COLO829 (cell line): ENCODE results near the gene HJV.
"Not testable (repeated sequence)": the region's sequence is repeated elsewhere in the genome, so short reads cannot be mapped to it uniquely, and the experiment has no call there.

Experiments used
- DNase-seq: peaks from one replicate; pipeline ENCODE4 v3.0.0; 2012; ENCODE audit warnings: low spot score

HJV gene, protein sequence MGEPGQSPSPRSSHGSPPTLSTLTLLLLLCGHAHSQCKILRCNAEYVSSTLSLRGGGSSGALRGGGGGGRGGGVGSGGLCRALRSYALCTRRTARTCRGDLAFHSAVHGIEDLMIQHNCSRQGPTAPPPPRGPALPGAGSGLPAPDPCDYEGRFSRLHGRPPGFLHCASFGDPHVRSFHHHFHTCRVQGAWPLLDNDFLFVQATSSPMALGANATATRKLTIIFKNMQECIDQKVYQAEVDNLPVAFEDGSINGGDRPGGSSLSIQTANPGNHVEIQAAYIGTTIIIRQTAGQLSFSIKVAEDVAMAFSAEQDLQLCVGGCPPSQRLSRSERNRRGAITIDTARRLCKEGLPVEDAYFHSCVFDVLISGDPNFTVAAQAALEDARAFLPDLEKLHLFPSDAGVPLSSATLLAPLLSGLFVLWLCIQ

DNA sequence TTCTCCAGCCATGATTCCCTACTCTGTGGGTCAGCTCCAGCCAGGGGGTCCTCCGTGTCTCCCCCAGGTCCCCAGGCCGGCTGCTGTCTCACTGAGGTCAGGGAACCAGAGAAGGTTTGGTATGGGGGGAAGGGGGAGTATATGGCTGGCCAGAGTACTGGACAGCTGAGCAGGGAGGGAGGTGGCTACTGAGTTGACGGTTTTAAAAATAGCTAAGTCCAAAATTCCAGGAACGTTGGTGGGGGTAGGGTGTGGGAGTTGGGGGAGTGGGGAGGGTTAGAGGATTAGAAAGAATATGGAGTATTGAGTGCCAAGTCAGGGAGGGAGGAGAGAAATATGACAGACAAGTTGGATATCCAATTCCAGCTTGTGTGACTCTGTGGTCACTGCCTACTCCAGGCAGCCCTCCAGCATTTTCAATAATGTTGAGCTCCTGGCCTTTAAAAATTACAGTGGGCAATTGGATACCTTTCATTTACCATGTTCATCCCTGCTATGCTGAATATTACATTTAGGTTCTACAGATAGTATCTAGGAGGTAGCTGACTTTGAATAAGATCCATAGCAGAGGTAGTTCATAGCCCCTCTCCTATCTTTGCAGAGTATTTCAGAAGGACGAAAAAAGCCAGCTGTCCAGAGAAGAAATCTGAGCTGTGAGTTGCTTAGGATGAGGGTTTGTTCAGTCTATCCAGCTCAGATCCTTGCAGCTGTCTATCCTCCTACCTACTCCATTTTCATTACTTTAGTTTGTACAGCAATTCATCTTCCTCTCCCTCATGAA, at the start of gene HJV:
Gene HJV (minus strand): TSS at position 114 of the 781 bp plus-strand sequence. CDS start 1,504 bp downstream, outside the sequence.
- DNase-seq, result no peak

DNA sequence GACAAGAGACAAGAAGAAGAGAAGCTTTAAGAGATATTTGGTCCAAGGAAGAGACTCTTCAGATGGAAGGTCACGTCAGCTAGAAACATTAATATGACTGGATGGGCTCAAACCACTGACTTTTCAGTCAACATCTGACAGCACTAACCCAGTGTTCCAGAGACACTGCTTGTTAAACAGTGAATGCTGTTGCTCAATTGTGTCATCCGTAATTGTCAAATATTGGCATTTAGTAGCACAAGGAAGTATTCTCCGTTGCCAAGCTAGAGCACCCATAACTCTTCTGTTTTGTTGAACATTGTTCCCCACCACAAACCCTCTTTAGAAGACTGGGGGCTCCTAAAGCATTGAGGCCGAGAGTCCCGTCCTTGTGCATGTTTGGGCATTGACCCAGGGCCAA, 37.6 kb upstream of the HJV start:
- not testable (repeated sequence) for DNase-seq

DNA sequence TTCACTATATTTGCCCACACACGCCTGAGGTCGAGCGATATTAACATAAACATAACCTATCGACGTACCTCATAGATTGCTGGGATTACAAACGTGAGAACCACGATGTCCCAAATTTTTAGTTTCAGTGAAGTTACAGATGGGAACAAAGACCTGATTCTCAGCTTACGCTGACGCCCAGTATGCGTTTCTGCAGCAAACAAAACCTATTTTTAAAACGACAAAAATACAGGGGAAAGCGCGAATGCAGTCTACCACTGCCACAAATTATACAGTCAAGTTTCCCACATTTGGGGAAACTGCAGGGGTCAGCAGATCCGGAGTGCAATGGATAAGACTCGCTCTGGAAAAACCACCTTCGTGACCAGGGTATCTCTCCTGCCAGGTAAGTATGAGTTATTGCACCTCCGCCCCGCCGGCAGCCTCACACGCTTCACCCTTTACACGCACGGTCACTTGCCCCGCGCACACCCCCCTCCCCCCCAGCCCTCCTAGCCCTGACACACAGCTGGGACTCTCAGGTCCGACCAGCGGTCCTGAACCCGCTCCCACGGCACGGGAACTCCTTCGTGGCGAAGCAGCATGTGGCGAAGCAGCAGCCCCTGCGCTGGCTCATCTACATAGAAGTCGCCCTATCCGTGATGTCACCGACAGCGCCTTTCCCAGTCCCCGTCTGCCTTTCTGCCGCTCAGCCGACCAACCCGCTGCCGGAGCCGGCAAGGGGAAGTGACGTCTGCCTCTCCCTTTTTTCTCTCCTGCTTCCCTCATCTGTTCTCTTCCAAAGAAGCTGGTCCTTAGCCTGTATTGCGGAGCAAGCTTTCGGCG, 30.5 kb upstream of the HJV start:
- DNase-seq, result peak; percentile 94

DNA sequence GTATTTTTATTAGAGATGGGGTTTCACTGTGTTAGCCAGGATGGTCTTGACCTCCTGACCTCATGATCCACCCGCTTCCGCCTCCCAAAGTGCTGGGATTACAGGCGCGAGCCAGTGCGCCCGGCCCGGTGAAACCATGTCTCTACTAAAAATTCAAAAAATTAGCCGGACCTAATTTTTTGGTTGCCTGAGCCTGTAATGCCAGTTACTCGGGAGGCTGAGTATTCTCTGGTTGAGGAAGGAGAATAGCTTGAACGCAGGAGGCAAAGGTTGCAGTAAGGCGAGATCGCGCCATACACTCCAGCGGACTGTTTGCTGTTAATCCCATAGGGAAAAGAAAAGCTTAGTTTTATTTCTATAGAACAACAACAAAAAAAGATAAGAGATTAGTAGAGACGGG, 29.9 kb upstream of the HJV start:
- no peak for DNase-seq

DNA sequence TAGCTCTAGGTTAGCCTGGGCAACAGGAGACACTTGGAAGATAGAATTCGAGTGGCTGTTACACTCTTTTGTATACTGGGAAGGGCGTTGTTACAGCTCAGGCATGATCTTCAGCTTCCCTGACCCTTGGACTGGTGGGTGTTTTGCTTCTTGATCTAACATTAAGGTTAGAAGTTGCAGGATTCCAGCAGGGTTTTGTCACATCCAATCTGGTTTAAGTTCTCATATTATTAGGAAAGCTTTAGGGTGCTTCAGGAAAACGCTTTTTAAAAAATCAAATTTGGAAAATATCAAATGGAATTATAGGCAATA, 29.1 kb upstream of the HJV start:
- not testable (repeated sequence) for DNase-seq

DNA sequence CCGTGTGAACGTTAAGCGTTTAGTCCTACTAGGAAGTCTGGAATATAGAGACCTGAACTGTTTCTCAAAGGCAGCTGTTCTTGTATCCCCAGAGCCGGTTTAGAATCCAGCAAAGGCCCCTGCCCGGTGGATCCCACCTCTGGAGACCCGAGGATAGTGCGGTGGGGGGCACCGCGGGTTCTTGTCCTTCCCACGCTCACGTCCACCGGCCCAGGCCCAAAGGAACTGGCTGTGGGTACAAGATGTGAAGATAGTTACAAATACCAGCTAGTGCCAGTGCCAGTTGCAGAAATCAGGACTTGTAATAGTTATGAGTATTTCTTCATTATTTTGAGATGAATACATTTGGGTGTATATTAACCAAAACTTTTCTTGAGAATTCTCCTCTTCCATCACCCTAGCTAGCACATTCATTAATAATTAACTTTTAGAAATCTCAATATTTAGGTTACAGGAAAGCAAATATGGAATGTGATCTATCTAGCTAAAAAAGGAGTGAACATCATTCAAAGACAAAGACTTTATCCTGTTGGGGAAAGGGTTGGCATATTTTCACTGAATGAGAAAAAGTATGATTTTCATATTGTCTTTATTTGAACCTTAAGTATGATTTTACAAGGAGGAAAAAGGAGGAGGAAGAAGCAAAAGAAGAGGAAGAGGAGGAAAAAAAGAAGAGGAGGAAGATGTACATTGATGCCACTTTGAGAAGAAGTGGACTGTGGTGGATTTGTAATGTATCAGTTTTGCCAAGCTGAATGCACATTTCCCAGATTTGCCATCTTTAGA, 28.5 kb upstream of the HJV start:
- DNase-seq, result not testable (repeated sequence)

DNA sequence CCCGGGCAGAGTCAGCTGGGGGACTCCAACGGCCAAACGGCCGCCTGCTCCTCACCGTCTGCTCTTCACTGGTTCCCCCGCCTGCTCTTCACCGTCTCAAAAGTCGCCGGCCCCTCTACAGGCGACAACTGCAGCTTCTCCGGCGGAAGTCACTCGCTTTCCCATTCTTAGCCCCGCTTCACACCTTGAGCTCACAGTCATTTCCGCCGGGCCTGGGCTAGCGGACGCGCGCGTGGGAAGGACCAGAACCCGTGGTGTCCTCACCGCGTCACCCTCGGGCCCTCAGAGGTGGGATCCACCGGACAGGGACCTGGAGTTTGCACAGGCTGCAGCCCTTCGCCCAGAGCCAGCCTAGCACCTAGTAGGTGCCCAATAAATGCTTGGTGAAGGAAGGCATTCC, 27.9 kb upstream of the HJV start:
- DNase-seq, result no peak

DNA sequence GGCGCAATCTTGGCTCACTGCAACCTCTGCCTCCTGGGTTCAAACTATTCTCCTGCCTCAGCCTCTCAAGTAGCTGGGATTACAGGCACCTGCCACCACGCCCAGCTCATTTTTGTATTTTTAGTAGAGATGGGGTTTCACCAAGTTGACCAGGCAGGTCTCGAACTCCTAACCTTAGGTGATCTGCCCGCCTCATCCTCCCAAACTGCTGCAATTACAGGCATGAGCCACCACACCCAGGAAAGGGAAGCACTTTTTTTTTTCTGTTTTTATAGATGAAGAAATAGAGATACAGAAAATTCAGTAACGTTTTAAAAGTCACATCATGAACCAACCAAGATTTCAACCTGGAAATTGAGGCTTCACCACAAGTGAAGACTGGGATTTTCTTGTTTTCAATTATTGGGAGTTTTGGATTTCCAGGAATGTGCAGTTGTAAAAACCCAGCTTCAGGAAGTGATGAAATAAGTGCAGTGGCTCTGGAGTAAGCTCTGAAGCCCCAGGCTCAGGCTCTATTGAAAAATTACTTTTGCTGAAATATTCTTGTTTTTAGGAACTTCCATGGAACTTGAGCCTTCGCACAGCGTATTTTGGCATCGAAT, 27.1 kb upstream of the HJV start:
- DNase-seq, result not testable (repeated sequence)

DNA sequence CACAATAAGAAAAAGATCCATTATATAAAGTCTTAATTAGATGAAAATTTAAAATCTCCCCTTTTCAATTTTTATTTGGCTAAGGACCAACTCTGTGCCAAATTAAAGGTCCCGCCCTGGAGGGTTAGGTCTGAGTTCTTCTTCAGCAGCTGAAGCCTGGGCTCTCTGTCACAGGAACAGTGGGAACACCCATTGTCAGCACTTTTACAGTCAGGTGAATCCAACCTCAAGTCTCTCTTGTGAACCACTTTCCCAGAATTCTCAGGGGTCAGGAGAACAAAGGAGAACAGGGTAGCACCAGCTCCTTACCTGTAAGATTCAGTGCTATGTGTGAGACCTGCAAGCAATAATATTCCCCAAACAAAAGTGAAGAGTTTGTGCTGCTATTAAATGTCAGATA, 25.1 kb upstream of the HJV start:
- DNase-seq, result no peak

DNA sequence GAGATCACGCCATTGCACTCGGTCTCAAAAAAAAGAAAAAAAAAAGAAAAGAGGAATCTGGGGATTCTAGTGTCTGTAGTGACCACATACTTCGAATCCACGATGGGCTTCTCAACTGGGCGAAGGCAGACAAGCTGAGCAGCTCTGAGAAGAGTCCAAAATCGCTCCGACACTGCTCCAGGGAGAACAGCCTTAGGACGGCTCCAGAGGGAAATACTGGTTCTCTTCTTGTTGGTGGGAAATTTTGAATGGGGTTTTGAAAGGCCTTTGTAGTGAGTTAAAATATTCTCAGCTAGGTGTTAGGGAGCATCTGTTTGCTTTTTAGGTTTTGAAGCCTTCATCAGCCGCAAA, 18.3 kb upstream of the HJV start:
- no peak for DNase-seq

DNA sequence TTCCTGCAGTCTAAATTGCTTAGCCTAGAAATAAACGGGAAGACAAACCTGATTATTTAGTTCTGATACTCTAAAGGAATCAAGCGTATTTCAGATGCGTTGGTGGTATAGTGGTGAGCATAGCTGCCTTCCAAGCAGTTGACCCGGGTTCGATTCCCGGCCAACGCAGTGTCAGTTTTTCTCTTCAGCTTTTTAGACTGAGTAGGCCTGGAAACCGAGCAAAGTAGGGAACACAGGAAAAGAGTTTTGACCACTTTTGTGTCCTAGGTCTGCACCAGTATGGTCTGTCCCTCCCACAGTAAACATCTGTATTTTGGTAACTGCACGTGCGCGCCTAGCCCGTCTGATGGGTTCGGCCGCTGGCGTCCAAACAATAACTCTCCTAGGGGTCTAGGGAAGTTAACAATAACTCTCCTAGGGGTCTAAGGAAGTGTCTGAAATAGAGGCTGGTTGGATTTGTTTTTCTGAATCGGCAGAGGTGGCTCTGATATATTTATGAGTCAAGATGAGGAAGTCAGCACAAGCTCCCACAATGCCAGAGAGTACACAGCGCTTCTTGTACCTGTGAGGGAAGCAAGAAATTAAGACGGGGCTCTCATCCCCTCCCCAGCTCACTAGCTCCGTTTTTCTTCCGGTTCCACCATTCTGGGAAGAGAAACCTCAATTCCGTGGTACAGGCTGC, 15.6 kb upstream of the HJV start:
- DNase-seq, result peak; percentile 88

DNA sequence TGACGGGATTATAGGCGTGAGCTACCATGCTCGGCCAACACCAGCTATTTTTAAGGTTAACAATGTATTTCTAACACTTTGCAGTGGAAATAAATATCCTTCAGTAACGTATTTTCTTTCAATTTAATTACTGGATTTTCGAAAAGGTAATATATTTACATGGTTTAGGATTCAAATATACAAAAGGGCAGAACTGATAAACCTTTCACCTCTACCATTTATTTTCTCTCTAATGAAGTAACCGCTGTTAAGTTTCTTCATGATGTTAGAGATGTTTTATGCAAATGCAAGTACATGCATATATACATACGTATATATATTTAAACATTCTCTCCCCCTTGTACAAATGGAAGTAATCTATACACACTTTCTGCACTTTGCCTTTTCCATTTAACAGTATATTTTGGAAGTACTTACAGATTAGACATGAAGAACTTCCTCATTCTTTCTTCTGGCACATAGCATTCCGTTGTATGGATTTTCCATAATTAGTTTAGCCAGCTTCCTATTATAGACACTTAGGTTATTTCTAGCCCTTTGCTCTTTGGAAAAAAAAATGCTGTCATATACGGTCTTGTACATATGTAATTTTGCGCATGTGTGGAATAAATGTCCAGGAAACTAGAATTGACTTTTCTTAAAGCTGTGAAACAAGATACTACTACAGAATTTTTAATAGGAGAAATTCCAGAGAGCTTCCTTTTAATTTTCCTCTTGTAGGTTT, 14.9 kb upstream of the HJV start:
- DNase-seq, result no peak

DNA sequence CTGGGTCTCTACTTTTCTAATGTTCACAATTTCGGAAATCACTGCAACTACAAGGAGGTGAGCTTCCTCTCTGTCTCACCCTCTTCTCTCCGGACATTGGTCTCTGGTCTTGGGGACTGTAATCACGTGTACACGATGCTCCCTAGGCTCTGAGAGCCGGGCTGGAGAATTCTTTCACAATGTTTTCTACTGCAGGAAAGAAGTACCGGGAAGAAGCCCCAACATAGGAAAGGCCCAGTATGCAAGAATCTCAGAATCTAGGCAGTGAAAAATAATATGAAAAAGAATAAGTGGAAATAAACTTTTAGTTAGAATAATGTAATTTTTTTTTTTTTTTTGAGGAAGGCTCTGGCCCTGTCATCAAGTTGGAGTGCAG, 13.5 kb upstream of the HJV start:
- no peak for DNase-seq

DNA sequence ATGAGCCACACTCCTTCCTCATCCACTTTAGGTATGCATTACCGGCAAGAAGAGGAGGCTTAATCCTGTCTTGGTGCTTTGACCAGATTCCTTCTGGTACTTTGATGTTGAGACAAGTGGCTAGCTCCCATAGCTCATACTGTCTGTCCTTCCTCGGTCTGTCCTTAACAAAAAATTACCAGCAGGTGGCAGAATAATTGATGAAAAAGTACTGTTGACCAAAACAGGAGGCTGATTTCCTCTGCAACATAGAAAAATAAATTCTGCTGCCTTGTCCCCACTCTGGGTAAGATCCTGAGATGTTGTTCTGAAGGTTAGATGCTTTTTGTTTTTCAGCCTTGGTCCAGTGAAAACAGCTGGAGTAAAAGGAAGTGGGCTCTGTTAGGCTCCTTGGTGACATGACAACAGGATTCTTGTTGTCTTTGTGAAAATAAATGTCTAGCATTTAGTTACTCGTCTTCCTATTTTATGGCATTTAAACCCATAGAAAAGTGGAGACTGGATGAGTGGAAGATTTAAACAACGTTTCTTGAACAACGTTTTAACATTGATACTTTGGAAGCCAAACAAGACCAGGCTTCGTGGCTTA, 11.2 kb upstream of the HJV start:
- peak; percentile 41 for DNase-seq

DNA sequence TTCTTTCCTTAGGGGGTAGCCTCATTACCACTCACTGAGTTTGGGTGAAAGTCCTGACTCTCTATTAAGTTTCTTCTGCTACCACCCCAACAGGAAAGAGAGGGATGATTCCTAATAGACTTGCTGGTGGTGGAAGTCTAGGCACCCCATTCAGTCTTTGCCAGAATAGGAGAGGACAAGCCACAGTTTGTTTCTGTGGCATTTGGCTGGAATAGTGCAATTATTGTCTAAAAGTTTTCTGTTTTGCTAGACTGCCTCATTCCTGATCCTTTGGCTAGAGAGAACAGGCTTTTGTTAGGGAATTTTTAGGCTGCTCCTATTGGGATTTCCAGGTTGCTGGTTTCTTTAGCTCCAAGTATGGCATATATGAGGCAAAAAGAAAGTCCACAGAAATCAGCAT, 9.9 kb upstream of the HJV start:
- DNase-seq, result peak; percentile 28

DNA sequence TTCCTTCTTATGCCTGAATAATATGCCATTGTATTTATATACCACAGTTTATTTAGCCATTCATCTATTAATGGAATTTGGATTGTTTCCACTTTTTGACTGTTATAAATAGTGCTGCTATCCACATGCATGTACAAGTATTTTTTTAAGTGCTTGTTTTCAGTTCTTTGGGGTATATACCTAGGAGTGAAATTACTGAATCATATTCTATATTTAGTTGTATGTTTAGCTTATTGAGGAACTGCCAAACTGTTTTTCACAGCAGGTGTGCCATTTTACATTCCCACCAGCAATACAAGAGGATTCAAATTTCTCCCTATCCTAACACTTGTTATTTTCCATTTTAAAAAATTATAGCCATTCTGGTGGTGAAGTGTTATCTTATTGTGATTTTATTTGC, 7.6 kb upstream of the HJV start:
- no peak for DNase-seq

DNA sequence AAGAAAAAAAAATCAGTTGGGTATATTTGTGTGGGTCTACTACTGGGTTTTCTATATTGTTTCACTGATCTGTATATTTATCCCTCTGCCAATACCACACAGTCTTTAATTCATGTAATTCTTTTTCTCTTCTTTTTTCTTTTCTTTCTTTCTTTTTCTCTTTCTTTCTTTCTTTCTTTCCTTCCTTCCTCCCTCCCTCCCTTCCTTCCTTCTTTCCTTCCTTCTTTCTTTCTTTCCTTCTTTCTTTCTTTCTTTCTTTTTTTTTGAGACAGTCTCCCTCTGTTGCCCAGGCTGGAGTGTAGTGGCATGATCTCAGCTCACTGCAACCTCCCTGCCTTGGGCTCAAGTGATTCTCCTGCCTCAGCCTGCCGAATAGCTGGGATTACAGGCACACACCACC, 5.1 kb upstream of the HJV start:
- not testable (repeated sequence) for DNase-seq

DNA sequence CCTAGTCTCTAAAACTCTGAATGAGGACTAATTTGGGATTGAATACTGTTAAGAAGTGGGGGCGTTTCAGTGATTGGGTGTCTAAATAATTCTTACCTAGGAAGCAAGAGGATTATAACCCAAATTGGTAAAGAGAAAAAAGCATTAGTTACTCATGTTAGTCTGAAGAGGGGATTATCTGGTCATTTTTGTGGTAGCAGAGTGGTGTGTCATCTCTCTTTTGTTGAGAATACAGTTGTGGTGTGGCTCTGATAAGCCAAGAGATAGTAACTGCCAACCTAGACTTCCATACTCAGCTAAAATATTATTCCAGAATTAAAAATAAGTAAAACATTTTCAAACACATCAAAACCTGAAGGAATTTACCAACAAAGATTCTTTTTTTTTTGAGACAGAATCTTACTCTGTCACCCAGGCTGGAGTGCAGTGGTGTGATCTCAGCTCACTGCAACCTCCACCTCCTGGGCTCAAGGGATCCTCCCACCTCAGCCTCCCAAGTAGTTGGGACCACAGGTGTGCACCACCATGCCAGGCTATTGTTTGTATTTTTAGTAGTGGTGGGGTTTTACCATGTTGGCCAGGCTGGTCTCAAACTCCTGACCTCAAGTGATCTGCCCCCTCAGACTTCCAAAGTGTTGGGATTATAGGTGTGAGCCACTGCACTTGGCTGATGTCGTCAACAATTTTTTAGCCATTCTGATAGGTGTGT, 4.4 kb upstream of the HJV start:
- DNase-seq, result not testable (repeated sequence)

DNA sequence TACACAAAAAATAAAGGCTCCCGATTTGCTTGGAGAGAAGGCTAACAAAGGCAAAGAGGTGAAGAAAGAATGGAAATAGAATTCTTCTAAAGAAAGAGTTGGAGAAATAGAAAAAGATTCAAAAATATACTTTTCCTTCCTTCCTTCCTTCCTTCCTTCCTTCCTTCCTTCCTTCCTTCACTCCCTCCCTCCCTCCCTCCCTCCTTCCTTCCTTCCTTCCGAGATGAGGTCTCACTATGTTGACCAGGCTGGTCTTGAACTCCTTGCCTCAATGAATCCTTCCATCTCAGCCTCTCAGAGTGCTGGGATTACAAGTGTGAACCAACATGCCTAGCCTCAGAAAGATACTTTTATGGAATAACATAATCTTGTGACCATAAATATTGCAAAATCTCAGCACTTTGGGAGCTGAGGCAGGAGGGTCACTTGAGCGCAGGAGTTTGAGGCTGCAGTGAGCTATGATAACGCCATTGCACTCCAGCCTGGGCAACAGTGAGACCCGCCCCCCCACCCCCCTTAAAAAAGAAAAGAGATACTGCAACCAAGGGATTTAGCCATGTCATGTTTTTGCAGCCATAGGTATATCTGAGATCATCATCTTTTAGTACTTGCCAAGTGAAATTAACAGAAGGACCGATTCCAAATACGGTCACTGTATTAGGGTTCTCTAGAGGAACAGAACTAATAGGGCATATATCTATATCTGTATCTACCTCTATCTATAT, 1.0 kb upstream of the HJV start:
- no peak for DNase-seq
